Activated CD4-positive, alpha-beta T cell treated with anti-CD3 and anti-CD28 coated beads, Interleukin-2, amount 50 U/mL, for 48 hours (primary cell): ENCODE results near the gene PLEKHA7.

Experiments used
- DNase-seq, 2 experiments: peaks; one replicate each; pipeline ENCODE4 v3.0.0-alpha.2; 2020

Gene PLEKHA7

GRCh38 chr11:16876837-16877236 lies 137.4 kb downstream of the PLEKHA7 start:
- DNase-seq, result no peak

DNA sequence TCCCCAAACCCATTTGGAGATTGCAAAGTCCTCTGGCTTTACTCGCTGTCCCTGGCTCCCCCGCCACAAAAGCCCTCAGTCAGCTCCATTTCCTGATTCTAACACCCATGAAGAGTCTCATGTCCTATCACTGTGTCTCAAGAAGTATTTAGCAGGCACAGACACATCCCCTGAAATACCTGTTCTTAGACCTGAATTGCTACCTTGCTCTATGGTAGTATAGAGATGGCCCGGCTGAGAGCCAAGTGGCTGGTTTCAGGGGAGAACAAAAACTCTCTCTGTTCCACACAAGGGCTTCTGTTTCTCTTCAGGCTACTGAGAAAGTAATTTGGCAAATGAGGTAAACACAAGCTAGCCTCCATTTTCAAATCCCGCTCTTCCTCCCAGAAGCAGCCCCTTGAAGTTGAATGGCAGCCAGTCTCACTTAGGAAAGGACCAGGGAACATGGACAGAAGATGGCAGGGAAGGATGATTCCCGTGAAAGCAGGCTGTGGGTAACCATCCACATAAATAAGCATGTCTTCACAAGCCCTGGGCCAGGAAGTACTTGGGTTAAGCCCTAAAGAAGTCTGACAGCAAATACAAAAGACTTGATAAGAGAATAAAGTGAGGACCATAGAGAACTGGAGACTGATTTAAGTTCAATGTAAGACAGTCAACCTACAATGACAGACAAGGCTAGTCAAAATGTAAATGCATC lies 138.0 kb downstream of the PLEKHA7 start:
- no peak for DNase-seq

DNA sequence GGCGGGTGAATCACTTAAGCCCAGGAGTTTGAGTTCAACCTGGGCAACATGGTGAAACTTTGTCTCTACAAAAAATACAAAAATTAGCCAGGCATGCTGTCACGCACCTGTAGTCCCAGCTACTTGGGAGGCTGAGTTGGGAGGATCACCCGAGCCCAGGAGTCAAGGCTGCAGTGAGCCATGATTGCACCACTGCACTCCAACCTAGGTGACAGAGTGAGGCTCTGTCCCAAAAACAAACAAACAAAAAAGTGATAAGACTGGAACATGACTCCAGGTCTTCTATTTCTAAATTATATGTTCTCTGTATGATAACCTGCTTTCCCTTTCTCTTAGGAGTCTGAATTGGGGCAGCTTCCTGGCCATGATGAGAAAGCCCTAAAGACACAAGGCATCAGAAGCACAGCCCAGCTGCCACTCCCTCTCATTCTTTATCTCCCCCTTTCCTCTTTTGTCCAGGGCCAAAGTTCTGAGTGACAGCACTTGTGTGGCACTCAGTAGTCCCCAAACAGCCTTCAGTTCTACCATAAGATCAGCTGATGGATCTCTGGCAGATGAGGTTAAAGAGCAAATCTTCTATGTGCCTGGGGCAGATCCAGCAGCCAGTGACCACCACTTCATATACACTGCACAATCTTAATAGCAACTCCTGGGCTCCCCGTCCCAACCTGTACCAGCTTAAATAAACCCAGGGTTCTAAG lies 139.8 kb downstream of the PLEKHA7 start:
- DNase-seq, result no peak

- no peak for DNase-seq
Observed at GRCh38 chr11:16873289-16873688, 140.9 kb downstream of the PLEKHA7 start.

DNA sequence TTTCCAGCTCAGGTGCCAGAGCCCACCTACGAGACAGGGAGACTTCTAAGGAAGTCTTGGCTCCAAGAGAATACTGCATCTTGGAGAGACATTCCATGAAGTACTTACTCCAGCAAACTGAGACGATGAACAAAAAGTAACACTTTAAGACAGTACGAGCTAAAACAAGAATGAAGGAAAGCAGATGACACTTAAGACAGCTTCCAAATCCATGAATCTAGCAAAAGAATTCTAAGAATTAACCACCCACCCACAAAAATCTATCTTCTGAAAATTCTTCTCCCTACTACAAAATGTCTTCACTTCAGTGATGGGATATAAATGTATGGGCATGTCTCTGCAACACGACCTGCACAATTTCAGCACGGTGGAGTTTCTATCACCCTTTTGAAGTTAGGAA lies 142.8 kb downstream of the PLEKHA7 start:
- DNase-seq, result no peak

- no peak for DNase-seq
Observed at GRCh38 chr11:16867097-16867496, 147.1 kb downstream of the PLEKHA7 start.

DNA sequence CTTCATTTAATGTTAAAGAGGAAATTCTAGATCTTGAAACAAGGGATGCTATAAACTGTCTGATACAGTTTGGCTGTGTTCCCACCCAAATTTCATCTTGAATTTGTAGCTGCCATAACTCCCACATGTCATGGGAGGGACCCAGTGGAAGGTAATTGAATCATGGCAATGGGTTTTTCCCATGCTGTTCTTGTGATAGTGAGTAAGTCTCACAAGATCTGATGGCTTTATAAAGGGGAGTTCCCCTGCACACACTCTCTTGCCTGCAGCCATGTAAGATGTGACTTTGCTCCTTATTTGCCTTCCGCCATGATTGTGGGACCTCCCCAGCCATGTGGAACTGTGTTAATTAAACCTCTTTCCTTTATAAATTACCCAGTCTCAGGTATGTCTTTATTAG lies 149.8 kb downstream of the PLEKHA7 start:
- DNase-seq, result peak; percentile 16 to 32

DNA sequence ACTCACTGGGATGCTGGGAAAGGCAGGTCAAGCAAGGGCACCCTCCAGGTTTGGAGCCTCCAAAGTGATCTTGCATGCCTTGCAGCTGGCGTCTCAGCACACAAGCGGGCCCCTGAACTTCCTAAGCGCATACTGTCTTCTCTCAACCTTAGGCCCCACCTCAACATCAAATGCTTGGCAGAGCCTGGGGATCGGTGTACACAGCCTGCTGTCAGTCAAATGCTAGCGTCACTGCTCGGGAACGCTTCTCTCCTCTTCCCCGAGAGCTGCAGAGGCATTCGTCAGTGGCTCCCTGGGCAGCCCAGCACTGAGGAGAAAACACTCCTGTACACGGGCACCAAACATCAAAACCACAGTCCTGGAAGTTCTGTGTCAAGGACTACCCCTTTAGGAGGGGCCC lies 150.8 kb downstream of the PLEKHA7 start:
- DNase-seq, result no peak

GRCh38 chr11:16862726-16863125 lies 151.5 kb downstream of the PLEKHA7 start:
- DNase-seq, result no peak

- no peak for DNase-seq
Observed at GRCh38 chr11:16861862-16862261, 152.4 kb downstream of the PLEKHA7 start.

DNA sequence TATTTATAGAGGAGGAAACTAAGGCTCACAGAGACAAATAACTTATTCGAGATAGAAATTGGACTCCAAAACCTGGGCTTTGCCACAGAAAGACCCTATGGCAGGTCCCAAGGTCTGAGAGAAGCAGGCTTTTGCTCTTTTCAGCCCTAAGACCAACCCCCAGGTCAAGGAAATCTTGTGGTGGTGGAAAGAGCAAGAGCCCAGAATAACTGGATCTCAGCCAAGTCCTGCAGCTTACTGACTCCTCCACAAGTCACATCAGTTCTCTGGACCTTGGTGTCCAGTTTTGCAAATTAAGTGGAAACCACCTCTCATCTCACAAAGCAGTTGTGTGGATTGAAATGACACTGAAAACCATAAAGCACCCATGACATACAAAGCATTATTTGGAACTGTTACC lies 153.6 kb downstream of the PLEKHA7 start:
- DNase-seq, result no peak

DNA sequence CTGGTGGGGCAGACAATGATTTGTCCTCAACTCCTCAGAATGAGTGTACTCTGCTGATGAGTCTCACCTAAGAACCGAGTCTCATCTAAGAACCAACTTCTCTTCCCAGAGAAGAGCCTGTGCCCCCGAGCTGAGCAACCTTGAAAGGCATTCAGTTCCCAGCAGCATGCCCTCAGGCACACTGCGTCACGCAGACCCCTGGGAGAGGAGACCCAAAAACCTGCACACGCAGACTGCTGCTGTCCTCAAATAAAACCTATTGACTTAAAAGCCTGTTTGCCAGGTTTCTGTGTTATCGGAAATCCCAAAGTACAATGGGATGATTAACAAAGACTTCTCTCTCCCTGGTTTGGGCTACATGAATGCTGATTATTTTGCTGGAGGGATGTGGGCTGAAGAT lies 154.6 kb downstream of the PLEKHA7 start:
- no peak for DNase-seq

DNA sequence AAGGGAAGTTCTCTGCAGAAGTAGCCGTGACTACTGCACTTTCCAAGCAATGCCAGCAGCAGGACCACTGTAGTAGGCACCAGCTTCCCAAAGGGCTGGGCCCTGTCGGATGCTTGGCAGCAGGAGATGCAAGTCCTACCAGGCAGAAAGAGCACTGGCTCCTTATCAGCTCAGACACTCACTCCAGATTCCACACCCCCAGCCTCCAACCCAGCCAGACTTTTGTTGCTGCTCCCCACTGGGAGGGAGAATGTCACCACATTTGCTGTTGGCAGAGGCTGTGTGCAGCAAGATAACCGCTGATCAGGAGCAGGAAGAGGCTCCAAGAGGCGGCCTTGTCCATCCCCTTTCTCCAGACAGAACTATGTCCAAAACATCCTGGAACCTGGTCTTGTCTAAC lies 157.0 kb downstream of the PLEKHA7 start:
- DNase-seq, result no peak

- DNase-seq, result no peak
Observed at GRCh38 chr11:16856022-16856471, 158.2 kb downstream of the PLEKHA7 start.

DNA sequence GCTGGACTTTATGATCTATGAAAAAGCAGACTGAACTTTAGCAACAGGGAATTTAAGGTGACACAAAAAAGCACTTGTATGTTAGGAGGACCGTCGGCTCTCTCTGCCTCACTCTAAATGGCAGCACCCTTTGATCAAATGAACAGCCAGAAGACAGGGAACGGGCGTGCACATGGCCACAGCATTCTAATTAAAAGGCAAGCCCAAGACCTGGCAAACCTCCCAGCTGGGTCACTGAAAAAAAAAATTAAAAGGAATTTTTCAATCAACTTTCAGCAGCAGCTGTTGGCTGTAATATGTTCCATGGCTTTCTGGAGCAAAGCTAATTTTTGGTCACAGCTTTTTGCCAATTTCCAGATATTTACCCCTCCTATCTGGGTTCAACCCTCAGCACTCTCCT lies 159.2 kb downstream of the PLEKHA7 start:
- no peak for DNase-seq

DNA sequence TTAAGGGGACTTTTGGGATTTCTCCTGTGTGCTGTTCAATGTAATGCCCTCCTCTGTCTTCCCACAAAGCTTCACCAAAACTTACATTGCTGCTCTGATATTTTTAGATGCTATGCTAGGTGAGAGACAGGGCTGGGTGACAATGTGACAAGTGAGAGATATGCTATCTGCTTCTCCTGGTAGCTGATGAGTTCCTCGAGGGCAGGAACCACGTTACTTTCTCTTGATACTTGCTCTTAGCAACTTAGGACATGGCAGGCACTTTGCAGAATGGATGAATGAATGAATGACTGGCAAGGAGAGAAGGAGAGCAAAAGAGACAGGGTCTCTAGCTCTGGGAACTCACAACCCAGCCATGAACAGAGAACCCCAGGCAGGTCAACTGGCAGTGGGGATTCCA lies 160.4 kb downstream of the PLEKHA7 start:
- DNase-seq, result no peak

- DNase-seq, result no peak
Observed at GRCh38 chr11:16853266-16853665, 160.9 kb downstream of the PLEKHA7 start.

- no peak for DNase-seq
Observed at GRCh38 chr11:16846305-16846704, 167.9 kb downstream of the PLEKHA7 start.

- DNase-seq, result no peak
Observed at GRCh38 chr11:16844268-16844771, 169.9 kb downstream of the PLEKHA7 start.

DNA sequence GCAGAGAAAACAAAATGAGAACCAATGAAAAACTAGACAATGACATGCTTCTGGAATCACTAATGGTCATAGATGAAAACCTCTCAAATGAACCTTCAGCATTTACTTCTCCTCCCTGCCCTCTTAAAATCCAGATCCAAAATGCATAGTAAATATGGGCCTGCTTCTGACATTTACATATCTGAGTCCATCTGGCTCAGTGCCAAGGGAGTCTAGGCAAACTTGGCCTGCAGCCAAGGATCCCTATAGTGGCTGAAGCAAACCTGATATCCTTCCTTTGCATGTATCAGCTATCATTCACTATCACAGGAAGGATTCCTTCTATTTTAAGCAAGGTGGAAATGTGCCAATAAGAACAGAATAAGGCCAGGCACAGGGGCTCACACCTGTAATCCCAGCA lies 170.9 kb downstream of the PLEKHA7 start:
- DNase-seq, result no peak

- DNase-seq, result no peak
Observed at GRCh38 chr11:16841984-16842383, 172.2 kb downstream of the PLEKHA7 start.

- no peak for DNase-seq
Observed at GRCh38 chr11:16841481-16841880, 172.7 kb downstream of the PLEKHA7 start.

DNA sequence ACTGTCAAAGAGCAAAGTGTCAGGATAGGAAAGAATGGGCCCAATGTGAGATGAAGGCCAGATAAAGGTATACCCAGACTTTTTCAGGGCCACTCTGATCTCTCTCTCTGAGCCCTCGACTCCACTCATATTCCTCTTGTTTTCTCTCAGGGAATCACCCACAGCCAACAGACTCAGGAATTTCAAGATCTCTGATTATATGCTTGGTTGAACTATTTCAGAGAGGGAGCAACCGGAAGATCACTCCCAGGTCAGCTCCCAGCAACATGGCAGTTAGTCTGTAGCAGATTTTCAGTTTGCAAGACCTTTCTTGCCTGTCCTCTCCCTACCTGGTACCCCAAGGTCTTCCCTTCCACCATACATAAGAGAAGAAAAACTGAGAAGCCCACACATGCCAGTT lies 173.3 kb downstream of the PLEKHA7 start:
- DNase-seq, result no peak

- DNase-seq, result no peak
Observed at GRCh38 chr11:16839821-16840220, 174.4 kb downstream of the PLEKHA7 start.

GRCh38 chr11:16834384-16834783 lies 179.8 kb downstream of the PLEKHA7 start:
- DNase-seq, result no peak
